ENCODE results near the gene HLA-DPB1. TPM values are rescaled to one million over a fixed set of nuclear protein-coding genes. Genes with fewer than 3 reads are reported as not detected.

The HLA-DPB1 gene
- total and polyA plus RNA-seq, 9 of the 15 experiments (the other 6 are each of a cell fraction or from before 2014, with no cell fraction given): 0.07 to 1.2 (median 0.51) TPM

- TF ChIP-seq ZNF311 (CRISPR knock-in tag; IDR thresholded peaks at IDR 0.05): no peak
- TF ChIP-seq U2AF1 (optimal IDR thresholded peaks at IDR 0.05; ENCODE audit: low read depth, low read length): no peak
- no peak for TF ChIP-seq ZBTB5 (IDR thresholded peaks at IDR 0.05)
- TF ChIP-seq HIVEP1 (CRISPR knock-in tag; IDR thresholded peaks at IDR 0.05): no peak
- TF ChIP-seq ZBTB12 (CRISPR knock-in tag; IDR thresholded peaks at IDR 0.05): no peak
- TF ChIP-seq SAP30 (IDR thresholded peaks at IDR 0.05; ENCODE audit: borderline replicate concordance, insufficient read depth, low read depth, low read length, poor library complexity, severe bottlenecking): no peak
- TF ChIP-seq KLF10 (CRISPR knock-in tag; IDR thresholded peaks at IDR 0.05): no peak
Measured at GRCh38 chr6:33116841-33117711, 41.3 kb downstream of the HLA-DPB1 start (continued).

Measured in K562 (cell line).